A549 treated with AZD9567 at 1 μM for 4 hours (cell line): ENCODE results near the gene KLRK1. TPM values are rescaled to one million over a fixed set of nuclear protein-coding genes. Genes with fewer than 3 reads are reported as not detected.

ENCODE experiments used
- total RNA-seq: library from RNA; stranded (reverse); fragments of 200-300 nt; extraction: Qiagen RNA extraction; gene quantifications from 5 replicates; pipeline ENCODE4 v1.2.3, GENCODE V29; 2022; ENCODE audit not compliant: insufficient read depth

Gene KLRK1
- total RNA-seq, result 0.13 TPM in 1 of 5 replicates, not detected in the others

GRCh38 chr12:10389904-10390303 lies at the start of gene KLRK1:
KLRK1 (minus strand) TSS chr12:10390041; CDS start chr12:10388810, 1,231 bp downstream.

GRCh38 chr12:10435816-10436215 lies 46.0 kb upstream of the KLRK1 start, which contains the start of gene KLRC2:
KLRC2 (minus strand) TSS chr12:10436010; CDS start chr12:10435986, 24 bp downstream.

GRCh38 chr12:10420334-10420733 lies 30.5 kb upstream of the KLRK1 start, which contains the start of gene KLRC3:
KLRC3 (minus strand) TSS chr12:10420595; CDS start chr12:10420550, 45 bp downstream.

DNA sequence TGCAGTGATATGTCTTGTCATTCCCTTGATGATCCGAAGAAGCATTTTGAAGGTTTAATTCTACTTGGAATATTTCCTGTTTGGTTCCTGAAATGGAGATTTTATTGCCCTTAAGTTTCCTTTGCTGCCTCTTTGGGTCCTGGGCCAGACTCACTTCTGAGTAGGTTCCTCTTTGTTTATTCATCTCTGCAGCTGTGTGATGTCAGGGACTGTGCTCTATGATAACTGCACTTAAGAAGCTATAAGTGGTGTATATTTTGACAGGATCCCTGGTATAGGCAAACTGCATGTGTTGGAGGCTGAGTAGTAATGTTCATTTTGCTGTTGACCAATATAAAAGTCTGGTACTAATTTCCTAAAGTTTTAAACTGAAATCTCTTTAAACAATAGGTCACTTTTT lies 19.6 kb upstream of the KLRK1 start, which contains the start of gene KLRC4:
KLRC4 (minus strand) TSS at position 366 of the 400 bp plus-strand sequence; CDS start at position 184, 182 bp downstream.

Other genes starting within 250 kb of the KLRK1 start
- gene OLR1, start 217.9 kb downstream of the KLRK1 start, total RNA-seq, result 0.60 to 3.7 TPM (median 1.5 TPM) in 5 replicates
- 0.02 to 0.31 TPM (median 0.19 TPM) in 3 of 5 replicates, not detected in the others for gene TMEM52B, start 211.0 kb downstream of the KLRK1 start, total RNA-seq
- 30.2 to 41.4 TPM (median 36.2 TPM) in 5 replicates for gene GABARAPL1, start 177.2 kb downstream of the KLRK1 start, total RNA-seq
- 0.10 TPM in 1 of 5 replicates, not detected in the others for gene KLRD1, start 82.2 kb downstream of the KLRK1 start, total RNA-seq
- gene KLRC4, start 19.7 kb upstream of the KLRK1 start, total RNA-seq, result not detected in 5 replicates
- gene KLRC3, start 30.6 kb upstream of the KLRK1 start, total RNA-seq, result 0.12 to 0.26 TPM (median 0.16 TPM) in 3 of 5 replicates, not detected in the others
- 1.3 to 2.3 TPM (median 1.8 TPM) in 4 of 5 replicates, not detected in the other for gene KLRC2, start 46.0 kb upstream of the KLRK1 start, total RNA-seq
- 0.09 TPM in 1 of 5 replicates, not detected in the others for gene KLRC1, start 63.3 kb upstream of the KLRK1 start, total RNA-seq
- gene EIF2S3B, start 115.8 kb upstream of the KLRK1 start, total RNA-seq, result 0.48 to 0.56 TPM (median 0.49 TPM) in 4 of 5 replicates, not detected in the other
- gene MAGOHB, start 223.6 kb upstream of the KLRK1 start, total RNA-seq, result 43.3 to 53.0 TPM (median 48.9 TPM) in 5 replicates